GM19463 (cell line): Measurements from ENCODE around the gene GTF2E1.
"Not testable (repeated sequence)": the region's sequence is repeated elsewhere in the genome, so short reads cannot be mapped to it uniquely, and the experiment has no call there.

Source experiments
- ATAC-seq: cut with Tn5 transposase; IDR thresholded peaks from one replicate; pipeline ENCODE4 v1.9.1; 2021; ENCODE audit warnings: mild to moderate bottlenecking, moderate library complexity; ENCODE audit not compliant: unreplicated experiment

GTF2E1 gene

GRCh38 chr3:120752865-120753264, 10.3 kb downstream of the GTF2E1 start:
- ATAC-seq, result no peak

DNA sequence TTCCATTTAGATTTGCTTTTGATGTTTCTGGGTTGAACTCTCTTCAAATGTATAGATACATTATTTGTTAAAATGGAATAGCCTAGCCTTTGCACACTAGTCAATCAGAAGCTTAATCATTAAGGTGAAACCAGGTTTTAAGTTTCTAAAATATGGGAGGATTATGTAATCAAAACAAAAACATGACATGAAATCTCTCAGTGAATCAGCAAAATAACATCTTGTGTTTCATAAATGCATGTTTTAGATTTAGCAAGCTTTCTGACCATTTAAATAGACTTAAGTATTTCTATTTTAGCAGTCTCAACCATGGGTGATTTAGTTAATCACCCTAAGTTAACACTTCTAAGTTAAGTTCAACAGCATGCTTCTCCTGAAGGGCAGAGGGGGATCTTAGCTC, 11.3 kb downstream of the GTF2E1 start:
- no peak for ATAC-seq

DNA sequence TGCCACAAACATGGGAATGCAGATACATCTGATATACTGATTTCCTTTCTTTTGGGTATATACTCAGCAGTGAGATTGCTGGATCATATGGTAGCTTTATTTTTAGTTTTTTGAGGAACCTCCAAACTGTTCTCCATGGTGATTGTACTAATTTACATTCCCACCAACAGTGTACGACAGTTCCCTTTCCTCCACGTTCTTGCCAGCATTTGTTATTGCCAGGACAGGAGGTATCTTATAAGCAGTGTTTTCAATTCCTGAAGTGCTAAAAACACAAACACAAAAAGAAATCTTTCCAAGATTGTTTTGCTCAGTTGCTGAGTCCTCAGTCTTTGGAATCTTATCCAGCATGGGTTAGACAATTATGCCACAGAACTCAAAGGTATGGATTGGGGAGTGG, 13.5 kb downstream of the GTF2E1 start:
- no peak for ATAC-seq

DNA sequence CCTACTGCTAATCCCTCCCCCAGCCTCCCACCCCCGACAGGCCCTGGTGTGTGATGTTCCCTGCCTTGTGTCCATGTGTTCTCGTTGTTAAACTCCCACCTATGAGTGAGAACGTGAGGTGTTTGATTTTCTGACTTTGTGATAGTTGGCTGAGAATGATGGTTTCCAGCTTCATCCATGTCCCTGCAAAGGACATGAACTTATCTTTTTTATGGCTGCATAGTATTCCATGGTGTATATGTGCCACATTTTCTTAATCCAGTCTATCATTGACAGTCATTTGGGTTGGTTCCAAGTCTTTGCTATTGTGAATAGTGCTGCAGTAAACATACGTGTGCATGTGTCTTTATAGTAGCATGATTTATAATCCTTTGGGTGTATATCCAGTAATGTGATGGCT, 16.0 kb downstream of the GTF2E1 start:
- not testable (repeated sequence) for ATAC-seq

DNA sequence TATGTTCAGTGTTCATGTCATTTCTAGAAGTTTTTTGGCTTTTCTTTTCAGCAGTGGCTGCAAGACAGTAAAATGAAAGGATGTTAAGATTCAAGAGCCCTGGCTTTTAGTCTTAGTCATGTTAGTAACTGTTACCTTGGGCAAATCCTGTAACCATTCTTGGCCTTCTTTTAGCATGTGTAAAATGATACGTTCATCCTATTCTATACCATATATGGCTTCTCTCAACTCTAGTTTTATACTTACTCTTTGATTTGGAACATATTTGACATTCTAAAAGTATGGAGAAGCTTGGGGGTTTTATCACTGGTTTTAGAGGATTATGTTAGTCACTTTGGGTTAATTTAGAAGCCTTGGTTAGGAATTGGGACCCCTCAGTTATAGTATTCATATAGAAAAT, 20.1 kb downstream of the GTF2E1 start:
- ATAC-seq, result no peak

- peak; percentile 81 for ATAC-seq
Observed at GRCh38 chr3:120763601-120764000, 21.1 kb downstream of the GTF2E1 start.

DNA sequence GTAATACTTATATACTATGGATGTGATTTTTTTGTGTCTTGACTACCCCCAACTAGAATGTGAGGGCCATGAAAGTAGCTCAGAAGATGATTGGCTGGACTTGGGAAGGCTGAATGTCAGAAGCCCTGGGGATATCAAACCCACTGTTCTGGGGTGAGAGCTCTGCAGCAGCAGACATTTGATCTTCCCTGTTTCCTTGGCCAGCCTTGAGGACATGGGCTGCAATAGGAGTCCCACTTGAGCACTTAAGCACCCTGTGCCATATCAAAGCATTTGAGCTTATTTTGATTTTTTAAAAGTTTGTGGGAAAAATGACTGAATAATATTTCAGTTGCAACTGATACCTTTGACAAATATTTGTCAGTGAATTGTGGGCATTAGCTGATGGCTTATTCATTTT, 21.7 kb downstream of the GTF2E1 start:
- no peak for ATAC-seq

GRCh38 chr3:120765830-120766493, 23.4 kb downstream of the GTF2E1 start:
- ATAC-seq, result peak; percentile 59

GRCh38 chr3:120766576-120766975, 24.0 kb downstream of the GTF2E1 start:
- no peak for ATAC-seq

- no peak for ATAC-seq
Observed at GRCh38 chr3:120767106-120767505, 24.6 kb downstream of the GTF2E1 start.

- no peak for ATAC-seq
Observed at GRCh38 chr3:120769436-120769835, 26.9 kb downstream of the GTF2E1 start.

DNA sequence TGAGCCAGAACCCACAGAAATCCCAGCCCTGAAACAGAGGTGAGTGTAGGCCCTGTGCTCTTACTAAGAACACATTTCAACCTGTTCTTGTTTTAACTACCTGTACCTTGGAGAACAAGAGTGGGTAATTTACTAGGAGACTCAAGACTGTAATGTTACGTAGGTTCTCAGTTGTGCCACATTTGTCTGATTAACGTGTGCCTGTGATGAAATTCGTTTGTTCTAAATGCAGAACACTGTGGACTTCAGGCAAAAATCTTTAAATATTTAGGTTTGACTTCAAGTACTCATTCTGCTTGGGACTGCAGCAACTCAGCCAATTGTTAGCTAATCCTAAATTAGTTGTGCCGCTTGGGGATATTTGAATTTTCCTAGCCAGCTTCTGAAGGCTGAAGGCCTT, 28.3 kb downstream of the GTF2E1 start:
- ATAC-seq, result no peak

DNA sequence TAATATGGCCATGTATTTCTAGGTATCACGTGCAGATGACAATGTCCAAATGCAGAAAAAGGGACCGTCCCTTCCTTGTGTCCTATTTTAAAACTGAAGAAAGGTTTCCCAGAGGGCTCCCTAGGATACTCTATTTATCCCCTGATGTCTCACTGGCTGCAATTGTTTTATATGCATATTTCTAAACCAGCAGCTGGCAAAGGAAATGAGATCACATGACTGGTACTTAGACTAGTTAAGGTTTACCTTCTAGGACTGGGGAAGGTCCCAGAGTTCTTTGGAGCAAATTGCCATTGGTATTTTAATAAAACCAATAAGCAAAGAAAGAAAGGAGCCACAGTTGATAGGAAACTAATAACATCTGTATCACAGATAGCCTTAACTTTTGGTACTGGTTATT, 29.5 kb downstream of the GTF2E1 start:
- ATAC-seq, result no peak

DNA sequence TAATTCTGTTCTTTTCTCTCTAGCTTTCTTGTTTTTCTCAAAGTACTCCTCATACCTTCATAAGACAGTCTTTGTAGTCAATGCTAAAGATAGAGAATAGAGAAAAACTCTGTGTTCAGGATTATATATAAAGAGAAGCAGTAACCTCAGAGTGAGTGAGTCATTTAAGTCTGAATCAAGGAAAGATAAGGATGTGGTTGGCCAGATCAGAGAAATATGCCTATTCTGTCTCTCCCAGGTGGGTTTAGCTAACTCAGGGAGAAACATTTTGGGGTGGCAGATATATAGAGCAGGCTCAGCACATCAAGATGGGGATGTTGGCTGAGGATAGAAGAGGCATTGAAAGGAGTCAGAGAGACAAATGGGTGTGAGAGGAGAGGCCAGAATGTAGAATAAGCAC, 31.4 kb downstream of the GTF2E1 start:
- peak; percentile 67 for ATAC-seq

GRCh38 chr3:120775411-120775810, 32.9 kb downstream of the GTF2E1 start:
- ATAC-seq, result no peak

- no peak for ATAC-seq
Observed at GRCh38 chr3:120778776-120779175, 36.2 kb downstream of the GTF2E1 start.

DNA sequence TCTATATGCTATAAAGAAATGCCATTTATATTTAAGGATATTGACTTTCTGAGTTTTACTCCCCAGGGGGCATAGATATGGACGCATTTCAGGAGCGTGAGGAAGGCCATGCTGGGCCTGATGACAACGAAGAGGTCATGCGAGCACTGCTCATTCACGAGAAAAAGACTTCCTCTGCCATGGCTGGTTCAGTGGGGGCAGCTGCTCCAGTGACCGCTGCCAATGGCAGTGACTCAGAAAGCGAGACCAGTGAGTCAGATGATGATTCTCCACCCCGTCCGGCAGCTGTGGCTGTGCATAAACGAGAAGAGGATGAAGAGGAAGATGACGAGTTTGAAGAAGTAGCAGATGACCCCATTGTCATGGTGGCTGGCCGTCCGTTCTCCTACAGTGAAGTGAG, 38.4 kb downstream of the GTF2E1 start:
- ATAC-seq, result peak; percentile 96

DNA sequence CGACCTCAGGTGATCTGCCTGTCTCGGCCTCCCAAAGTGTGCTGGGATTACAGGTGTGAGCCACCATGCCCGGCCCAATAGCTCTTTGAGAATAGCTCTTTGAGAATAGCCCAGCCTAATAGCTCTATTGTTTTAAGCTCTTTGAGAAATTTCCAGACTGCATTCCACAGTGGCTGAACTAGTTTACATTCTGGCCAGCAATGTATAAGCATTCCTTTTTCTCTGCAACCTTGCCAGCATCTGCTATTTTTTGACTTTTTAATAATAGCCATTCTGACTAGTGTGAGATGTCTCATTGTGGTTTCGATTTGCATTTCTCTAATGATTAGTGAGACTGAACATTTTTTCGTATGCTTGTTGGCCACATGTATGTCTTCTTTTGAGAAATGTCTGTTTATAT, 43.3 kb downstream of the GTF2E1 start:
- ATAC-seq, result peak; percentile 48

DNA sequence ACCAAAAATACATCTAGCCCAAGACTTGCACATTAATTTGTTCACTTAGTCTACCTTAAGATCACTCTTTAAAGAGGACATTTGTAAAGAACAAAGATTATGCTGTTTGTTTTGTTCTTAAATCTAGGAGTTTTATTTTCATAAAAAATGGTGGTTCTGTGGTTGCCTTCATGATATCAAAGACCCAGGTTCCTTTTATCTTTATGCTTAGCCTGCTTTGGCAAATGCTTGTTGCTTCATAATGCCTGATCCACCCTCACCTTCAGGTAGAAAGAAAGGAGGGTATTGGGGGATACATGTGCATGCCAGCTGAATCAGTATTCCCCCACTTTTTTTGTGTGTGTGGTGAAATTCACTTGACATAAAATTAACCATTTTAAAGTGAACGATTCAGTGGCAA, 48.5 kb downstream of the GTF2E1 start:
- ATAC-seq, result no peak

DNA sequence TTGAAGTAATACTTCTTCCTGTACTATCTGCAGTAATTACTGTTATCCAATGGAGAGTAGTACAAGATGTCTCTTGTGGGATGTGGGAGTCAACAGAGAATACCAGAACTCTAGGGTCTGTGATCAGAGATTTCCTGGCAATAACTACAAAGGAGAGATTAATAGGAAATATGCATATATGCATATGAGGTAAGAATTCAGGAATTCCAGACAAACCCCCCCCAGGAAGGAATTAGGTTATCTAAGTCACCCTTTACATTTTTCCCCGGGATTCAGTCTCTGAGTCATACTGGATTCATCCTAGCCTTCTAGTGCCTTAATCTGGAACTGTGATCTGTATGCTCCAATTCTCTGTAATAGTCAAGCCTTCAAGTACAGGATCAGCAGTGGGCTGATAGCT, 49.4 kb downstream of the GTF2E1 start:
- ATAC-seq, result no peak

- no peak for ATAC-seq
Observed at GRCh38 chr3:120793601-120794000, 51.1 kb downstream of the GTF2E1 start.

DNA sequence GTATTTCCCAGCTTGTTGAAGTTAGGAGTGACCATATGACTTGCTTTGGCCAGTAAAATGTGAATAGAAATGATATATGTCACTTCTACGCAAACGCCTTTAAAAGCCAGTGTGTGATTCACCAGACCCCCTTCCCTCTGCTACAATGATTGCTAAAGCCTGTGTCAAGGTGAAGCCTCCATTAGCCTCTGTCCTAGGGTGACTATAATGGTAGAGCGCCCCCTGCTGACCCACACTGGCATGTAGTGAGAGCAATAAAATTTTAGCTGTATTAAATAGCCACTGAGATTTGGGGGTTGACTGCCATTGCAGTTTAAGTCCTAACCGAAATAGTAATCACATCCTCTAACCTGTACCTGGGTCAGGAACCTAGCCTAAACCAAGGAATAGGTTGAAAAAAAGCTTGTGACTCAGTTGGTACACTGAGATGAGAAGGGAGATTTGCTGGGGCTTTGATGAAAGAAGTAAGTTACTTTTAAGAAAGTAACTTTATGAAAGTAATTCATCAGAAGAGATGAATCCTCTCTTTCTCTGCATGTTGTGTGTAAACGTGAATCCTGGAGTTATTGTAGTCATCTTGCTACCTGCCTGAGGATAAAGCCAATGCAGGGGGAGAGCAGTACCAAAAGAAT, 52.6 kb downstream of the GTF2E1 start:
- ATAC-seq, result peak; percentile 90

GRCh38 chr3:120795959-120796358, 53.4 kb downstream of the GTF2E1 start:
- no peak for ATAC-seq
